K562 (cell line): ENCODE measurements around the gene PHETA2. TPM values are rescaled to one million over a fixed set of nuclear protein-coding genes. Genes with fewer than 3 reads are reported as not detected.

ENCODE experiments used
- ATF4 ChIP-seq: fragments of 450-650 bp; formaldehyde crosslinking; IDR thresholded peaks from 2 replicates; pipeline ENCODE4 v1.4.0; 2022; ENCODE audit warnings: mild to moderate bottlenecking, moderate library complexity
- CHAMP1 ChIP-seq: fragments of 450-650 bp; IDR thresholded peaks from 2 replicates; pipeline ENCODE4 v1.6.1; 2016; ENCODE audit warnings: mild to moderate bottlenecking
- FOXJ2 ChIP-seq: fragments of 200-800 bp; sonication (Bioruptor generic); IDR thresholded peaks from 2 replicates; pipeline ENCODE4 v1.6.1; 2016; ENCODE audit warnings: missing genetic modification characterization, missing compliant biosample characterization
- KAT7 ChIP-seq: sonication (generic); formaldehyde crosslinking; IDR thresholded peaks from 2 replicates; pipeline ENCODE4 v1.8.0; 2022; ENCODE audit warnings: missing genetic modification reagents, mild to moderate bottlenecking, borderline replicate concordance
- MAZ ChIP-seq, 2 experiments: fragments of 450-650 bp in 1 of 2; sonication (generic) in 1 of 2; formaldehyde crosslinking; IDR thresholded peaks in 1 of 2; conservative IDR thresholded peaks in 1 of 2; 2 replicates each; pipeline versions ENCODE4 v1.4.0 to v1.5.0; 2020; ENCODE audit warnings: mild to moderate bottlenecking in 1 of 2, missing genetic modification reagents in 1 of 2
- MCM2 ChIP-seq: fragments of 450-650 bp; IDR thresholded peaks from 2 replicates; pipeline ENCODE4 v1.6.1; 2017; ENCODE audit warnings: low read depth, mild to moderate bottlenecking
- NEUROD1 ChIP-seq: fragments of 150-350 bp; IDR thresholded peaks from 2 replicates; pipeline ENCODE4 v1.6.1; 2014; ENCODE audit warnings: borderline replicate concordance, low read length, low read depth; ENCODE audit not compliant: partially characterized antibody
- PURB ChIP-seq: sonication (generic); formaldehyde crosslinking; IDR thresholded peaks from 2 replicates; pipeline ENCODE4 v1.9.0; 2021; ENCODE audit warnings: low read depth, mild to moderate bottlenecking, missing genetic modification reagents
- RHOXF2B ChIP-seq: fragments of 250-450 bp; sonication (Bioruptor Pico); conservative IDR thresholded peaks from 2 replicates; pipeline ENCODE4 v1.5.1; 2021
- SREBF1 ChIP-seq: fragments of 150-350 bp; IDR thresholded peaks from 2 replicates; pipeline ENCODE4 v1.6.1; 2014; ENCODE audit warnings: antibody characterized with exemption, low read depth, low read length, borderline replicate concordance
- ZBTB17 ChIP-seq: fragments of 450-650 bp; formaldehyde crosslinking; IDR thresholded peaks from 2 replicates; pipeline ENCODE4 v1.4.0; 2020; ENCODE audit warnings: mild to moderate bottlenecking
- ZSCAN32 ChIP-seq: fragments of 450-650 bp; formaldehyde crosslinking; IDR thresholded peaks from 2 replicates; pipeline ENCODE4 v1.4.0; 2020; ENCODE audit warnings: mild to moderate bottlenecking, moderate library complexity
- polyA plus RNA-seq, 8 experiments: library from polyadenylated mRNA; depleted of rRNA in 4 of 8; stranded (reverse) in 5 of 8; unstranded in 3 of 8; fragments of >200 nt; fragmentation: Nextera tagmentation in 2 of 8; fragmentation: Illumina TruSeq in 1 of 8; extraction: Ambion mirVana in 2 of 8; extraction: Trizol in 1 of 8; gene quantifications; 2 replicates each; pipeline versions ENCODE4 v1.2.1 to v1.2.3, GENCODE V29; 2011 to 2014; ENCODE audit warnings: inconsistent platforms in 1 of 8, missing spikeins in 1 of 8
- total RNA-seq, 7 experiments: library from RNA; depleted of rRNA in 6 of 7; stranded (reverse); fragments of >200 nt in 6 of 7; fragmentation: Illumina TruSeq in 2 of 7; extraction: Trizol in 2 of 7; gene quantifications; 2 replicates each; pipeline versions ENCODE4 v1.2.1 to v1.2.3, GENCODE V29; 2011 to 2021; ENCODE audit warnings: low replicate concordance in 1 of 7
- TF ChIP-seq, protein P1 (sequence below): sonication (generic); formaldehyde crosslinking; IDR thresholded peaks from 2 replicates; pipeline ENCODE4 v1.8.0; 2022; ENCODE audit warnings: missing genetic modification reagents, mild to moderate bottlenecking, borderline replicate concordance
- TF ChIP-seq, protein P2 (sequence below): sonication (generic); formaldehyde crosslinking; IDR thresholded peaks from 2 replicates; pipeline ENCODE4 v1.5.0; 2020; ENCODE audit warnings: missing genetic modification reagents
- TF ChIP-seq, protein P3 (sequence below): fragments of 250-450 bp; sonication (Bioruptor Pico); IDR thresholded peaks from 2 replicates; pipeline ENCODE4 v1.5.0; 2021; ENCODE audit warnings: mild to moderate bottlenecking, borderline replicate concordance

Gene PHETA2
- total and polyA plus RNA-seq, 9 of the 15 experiments (the other 6 are each of a cell fraction or from before 2014, with no cell fraction given) = 0.07 to 0.22 (median 0.08) TPM; not detected in 5

DNA sequence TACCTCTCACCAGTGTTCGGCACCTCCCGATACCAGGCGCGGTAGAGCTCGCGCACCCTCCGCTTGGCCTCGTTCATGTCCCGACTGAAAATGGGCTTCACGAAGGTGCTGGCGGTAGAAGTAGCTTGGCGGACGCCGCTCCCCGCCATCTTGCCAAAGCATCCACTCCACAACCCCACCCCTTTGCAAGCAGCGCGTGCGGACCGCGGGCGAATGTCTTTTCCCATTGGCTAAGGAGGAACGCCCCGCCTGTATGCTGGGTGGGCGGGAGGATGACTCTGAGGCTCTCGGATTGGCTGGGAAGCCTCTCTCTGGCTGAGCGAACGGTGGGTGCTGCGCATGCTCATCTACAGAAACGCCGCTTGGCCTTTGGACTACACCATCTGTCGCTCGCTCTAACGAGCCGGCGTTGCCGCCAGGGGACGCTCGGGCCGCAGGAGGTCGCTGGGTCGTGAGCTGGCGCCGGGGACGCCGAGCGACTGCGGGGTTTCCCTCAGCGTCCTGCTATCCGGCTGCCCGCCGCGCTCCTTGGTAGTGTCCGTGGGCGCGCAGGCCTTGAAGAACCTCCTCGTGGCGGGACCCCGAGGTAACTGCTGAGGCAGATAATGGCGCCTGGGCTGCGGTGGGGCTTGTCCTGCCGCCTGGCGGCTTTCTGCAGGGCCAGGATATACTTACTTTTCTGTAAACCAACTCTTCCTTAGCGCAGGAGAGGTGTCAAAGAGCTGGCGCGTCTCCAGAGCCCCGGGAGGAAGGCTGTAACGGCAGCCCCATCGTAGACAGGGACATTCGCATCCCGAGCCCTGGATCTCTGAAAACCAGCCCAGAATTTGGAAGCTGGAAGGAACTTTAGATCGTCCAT, 16.8 kb downstream of the PHETA2 start, which contains the start of gene NDUFA6 (continued):
- TF ChIP-seq CHAMP1 = no peak
- TF ChIP-seq MCM2 = no peak
- no peak for TF ChIP-seq ZSCAN32 (CRISPR knock-in tag)
- TF ChIP-seq, protein P1, sequence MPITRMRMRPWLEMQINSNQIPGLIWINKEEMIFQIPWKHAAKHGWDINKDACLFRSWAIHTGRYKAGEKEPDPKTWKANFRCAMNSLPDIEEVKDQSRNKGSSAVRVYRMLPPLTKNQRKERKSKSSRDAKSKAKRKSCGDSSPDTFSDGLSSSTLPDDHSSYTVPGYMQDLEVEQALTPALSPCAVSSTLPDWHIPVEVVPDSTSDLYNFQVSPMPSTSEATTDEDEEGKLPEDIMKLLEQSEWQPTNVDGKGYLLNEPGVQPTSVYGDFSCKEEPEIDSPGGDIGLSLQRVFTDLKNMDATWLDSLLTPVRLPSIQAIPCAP (CRISPR knock-in tag) = no peak
- TF ChIP-seq SREBF1 = no peak
- TF ChIP-seq, protein P2, sequence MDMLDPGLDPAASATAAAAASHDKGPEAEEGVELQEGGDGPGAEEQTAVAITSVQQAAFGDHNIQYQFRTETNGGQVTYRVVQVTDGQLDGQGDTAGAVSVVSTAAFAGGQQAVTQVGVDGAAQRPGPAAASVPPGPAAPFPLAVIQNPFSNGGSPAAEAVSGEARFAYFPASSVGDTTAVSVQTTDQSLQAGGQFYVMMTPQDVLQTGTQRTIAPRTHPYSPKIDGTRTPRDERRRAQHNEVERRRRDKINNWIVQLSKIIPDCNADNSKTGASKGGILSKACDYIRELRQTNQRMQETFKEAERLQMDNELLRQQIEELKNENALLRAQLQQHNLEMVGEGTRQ = no peak
- peak; percentile 83; the same call in 1 of the 2 replicates for TF ChIP-seq KAT7
- no peak for TF ChIP-seq FOXJ2 (tag)
- TF ChIP-seq MAZ (CRISPR knock-in tag; conservative IDR thresholded peaks at IDR 0.05 in 1 of 2, IDR thresholded peaks at IDR 0.05 in 1 of 2) = peak; percentile 45 to 54; a peak in 2 of 4 replicates
- no peak for TF ChIP-seq PURB (CRISPR knock-in tag)
- TF ChIP-seq, protein P3, sequence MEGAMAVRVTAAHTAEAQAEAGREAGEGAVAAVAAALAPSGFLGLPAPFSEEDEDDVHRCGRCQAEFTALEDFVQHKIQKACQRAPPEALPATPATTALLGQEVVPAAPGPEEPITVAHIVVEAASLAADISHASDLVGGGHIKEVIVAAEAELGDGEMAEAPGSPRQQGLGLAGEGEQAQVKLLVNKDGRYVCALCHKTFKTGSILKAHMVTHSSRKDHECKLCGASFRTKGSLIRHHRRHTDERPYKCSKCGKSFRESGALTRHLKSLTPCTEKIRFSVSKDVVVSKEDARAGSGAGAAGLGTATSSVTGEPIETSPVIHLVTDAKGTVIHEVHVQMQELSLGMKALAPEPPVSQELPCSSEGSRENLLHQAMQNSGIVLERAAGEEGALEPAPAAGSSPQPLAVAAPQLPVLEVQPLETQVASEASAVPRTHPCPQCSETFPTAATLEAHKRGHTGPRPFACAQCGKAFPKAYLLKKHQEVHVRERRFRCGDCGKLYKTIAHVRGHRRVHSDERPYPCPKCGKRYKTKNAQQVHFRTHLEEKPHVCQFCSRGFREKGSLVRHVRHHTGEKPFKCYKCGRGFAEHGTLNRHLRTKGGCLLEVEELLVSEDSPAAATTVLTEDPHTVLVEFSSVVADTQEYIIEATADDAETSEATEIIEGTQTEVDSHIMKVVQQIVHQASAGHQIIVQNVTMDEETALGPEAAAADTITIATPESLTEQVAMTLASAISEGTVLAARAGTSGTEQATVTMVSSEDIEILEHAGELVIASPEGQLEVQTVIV (CRISPR knock-in tag) = peak; percentile 75; the same call in 1 of the 2 replicates
- TF ChIP-seq ATF4 (CRISPR knock-in tag) = no peak
- TF ChIP-seq ZBTB17 (CRISPR knock-in tag) = no peak
- TF ChIP-seq RHOXF2B (CRISPR knock-in tag) = no peak
- TF ChIP-seq NEUROD1 = no peak
